CMK (cell line): ENCODE results near the gene SRBD1.

Experiments
- DNase-seq: peaks from one replicate; pipeline ENCODE4 v3.0.0-alpha.2; 2010; ENCODE audit warnings: low read depth

The SRBD1 gene

DNA sequence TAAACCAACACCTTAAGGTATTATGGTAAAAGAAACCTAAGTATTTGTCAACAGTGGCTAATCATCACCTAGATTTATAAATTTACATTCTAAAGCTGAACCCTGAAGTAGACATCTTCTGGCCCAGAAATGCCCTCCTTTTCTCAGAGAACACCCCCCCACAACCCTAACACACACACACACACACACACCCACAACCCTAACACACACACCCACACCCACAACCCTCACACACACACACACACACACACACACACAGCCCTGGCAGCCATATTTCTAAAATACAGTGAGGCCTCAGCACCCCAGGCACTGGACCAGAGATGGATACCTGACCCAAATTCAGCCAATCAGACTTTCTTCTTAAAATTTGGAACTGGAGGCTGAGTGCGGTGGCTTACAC lies 14.3 kb downstream of the SRBD1 start:
- DNase-seq, result no peak

DNA sequence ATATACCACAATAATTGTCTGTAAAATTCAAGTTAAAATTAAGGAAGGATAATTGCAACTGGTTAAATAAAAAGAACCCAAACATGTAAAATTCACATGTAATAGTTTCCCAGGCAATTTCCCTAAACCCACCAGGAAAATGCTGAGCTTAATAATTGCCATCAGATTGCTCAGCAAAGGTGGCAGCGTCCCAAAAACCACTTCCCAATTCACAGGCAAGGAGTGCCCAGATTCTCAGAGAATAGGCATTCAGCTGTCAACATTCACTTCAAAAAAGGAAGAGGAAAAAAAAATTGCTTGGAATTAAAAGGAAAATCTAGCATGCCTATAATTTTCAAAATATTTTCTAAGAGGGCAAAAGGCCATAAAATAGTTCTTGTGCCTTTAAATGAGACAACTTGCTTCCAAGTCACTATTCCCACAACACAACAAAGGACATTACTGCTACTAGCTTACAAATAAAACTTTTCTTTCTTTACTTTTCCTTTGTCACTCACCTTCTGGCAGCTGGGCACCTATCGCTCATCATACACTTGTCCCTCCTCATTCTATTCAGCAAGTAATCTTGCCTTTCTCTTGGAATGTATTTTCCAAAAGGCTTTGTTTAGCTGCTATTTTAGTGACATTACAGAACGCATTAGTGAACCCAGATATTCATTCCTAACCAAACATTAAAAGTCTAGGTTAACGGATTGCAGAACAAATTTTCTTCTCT lies 15.2 kb downstream of the SRBD1 start:
- DNase-seq, result no peak

DNA sequence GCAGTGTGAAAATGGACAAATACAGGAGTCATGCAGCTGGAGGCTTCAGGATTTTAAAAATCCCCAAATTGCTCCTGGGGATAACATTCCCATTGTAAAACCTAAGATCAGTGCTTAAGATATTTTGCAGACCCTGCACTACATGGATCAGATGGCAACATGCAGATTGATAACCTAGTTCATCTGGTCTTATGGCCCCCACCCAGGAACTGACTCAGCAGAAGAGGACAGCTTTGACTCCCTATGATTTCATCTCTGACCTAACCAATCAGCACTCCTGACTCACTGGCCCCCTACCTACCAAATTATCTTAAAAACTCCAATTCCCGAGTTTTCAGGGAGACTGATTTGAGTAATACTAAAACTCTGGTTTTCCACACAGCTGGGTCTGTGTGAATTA lies 20.0 kb downstream of the SRBD1 start:
- DNase-seq, result no peak

DNA sequence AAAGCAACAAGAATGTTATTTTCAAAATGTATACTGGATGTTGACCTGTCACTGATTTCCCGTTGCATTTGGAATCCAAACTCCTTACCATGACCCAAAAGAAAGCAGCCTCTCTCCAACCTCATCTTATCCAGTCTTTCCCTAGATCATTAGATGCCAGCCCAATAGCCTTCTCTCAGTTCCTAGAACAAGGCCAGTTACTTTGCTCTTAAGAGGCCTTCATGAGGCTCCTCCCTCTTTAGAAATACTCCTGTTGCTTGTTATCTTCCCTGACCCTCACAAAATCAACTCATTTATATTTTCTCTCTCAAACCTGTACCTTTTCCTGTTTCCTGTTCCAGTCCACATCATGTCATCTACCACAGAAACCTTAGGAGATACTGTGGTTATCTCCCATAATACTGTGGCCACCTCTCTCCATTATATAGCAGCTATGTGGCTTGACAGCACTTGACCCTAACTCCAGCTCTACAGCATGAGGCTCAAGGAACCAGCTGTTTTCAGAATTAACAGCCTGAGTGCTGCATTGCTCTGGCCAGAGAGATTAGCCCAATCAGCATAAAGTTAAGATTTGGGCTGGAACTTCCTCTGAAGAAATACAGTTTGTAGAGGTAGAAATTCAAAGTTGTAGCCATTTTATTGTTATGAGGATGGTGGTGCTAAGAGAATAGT lies 22.8 kb downstream of the SRBD1 start:
- DNase-seq, result no peak

DNA sequence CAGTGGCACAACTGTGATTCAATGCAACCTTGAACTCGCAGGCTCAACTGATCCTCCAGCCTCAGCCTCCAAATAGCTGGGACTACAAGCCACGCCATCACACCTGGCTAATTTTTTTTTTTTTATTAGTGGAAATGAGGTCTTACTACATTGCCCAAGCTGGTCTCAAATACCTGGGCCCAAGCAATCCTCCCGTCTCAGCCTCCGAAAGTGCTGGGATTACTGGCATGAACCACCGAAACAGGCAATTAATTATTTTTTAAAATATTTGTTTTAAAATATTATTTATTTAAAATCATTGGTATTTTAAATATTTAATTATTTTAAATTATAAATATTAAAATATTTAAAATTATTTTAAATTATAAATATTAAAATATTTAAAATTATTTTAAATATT lies 24.5 kb downstream of the SRBD1 start:
- no peak for DNase-seq

DNA sequence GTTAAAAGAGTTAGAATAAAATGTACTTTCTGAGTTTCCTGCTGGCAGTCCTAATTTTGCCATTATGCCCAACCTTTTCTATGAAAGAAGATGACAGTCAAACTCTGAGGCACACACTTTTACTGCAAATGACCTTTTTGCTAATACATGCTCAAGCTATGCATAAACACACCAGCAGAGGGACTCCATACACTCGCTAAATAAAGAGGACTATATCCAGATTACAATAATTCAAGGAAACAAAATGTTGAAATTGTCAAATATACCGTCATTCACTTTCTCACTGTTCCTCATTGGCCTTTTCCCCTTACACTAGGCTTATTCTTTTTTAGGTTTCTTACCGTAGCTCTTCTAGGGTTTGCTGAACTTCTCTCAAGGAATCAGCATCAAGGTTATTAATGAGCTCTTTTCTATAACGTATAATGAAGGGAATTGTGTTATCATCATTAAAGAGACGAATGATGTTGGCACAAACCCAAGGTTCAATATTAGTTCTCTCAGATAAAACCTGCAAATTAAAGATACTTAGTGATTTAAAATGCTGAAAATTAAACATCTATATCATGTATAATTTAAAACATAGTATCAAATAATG lies 25.7 kb downstream of the SRBD1 start:
- DNase-seq, result no peak

DNA sequence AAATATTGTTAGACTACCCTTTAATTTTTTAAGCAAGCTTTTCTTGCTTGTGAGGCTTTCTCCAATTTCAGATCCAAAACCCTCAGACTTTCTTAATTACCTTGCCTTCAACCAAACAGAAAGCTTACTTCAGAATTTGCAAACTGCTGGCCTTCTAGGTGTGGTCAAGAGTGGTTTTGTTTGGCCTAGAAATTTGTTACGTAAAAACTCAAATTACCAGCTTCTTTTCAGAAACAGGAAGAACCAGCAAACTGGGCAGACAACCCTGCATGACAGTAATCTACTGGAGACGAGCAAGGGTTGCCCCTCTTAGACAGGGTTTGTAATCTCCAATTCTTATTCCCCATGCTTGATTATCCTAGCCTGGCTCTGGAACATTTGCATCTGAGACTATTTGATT lies 27.1 kb downstream of the SRBD1 start:
- DNase-seq, result no peak

DNA sequence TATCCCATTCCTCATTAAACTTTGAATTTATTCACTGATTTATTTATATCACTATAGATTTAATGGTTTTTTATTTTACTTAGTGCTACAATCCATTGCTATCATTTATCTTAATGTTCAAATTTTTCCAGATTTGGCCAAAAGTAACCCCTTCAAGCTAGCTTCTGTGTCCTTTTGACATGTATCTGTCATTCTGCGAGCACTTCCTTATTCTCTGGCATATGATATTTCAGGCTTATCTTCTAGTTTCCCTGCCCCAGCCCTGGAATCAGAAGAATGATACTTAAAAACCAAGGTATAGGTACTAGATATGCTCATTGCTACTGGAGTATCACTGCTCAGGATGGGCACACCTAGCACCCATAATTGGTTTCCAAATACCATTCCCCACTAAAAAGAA lies 28.5 kb downstream of the SRBD1 start:
- DNase-seq, result no peak

DNA sequence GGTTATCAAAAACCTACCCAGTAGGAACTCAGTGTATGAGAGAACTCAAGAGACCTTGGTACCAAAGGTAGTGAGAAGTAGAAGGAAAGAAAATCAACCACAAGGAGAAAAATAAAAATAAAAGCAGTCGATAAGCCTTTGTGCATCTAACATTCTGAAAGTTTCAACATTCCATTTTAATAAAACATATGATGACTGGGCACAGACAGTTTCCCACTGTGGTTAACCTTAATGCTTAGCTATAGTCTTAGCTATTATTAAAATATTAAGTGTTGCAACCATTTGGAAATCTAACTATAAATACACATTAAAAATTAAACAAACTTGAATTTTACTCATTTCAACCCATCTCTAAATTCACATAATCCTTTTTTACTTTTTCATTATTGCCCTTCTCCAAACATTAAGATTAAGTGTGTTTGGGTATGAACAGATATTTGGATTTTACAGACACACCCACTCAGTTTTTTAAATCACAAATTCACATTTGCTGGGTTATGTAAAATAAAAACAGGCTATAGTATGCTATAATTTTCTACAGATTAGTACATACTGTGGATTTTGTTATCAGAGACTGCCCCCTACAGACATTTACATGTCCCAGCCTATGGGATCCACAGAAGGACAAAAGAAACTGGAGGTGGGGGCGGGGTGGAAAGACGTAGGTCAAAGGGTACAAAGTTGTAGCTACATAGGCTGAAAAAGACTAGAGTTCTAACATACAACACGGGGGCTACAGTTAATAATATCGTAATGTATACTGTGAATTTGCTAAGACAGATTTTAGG lies 32.8 kb downstream of the SRBD1 start:
- DNase-seq, result no peak

DNA sequence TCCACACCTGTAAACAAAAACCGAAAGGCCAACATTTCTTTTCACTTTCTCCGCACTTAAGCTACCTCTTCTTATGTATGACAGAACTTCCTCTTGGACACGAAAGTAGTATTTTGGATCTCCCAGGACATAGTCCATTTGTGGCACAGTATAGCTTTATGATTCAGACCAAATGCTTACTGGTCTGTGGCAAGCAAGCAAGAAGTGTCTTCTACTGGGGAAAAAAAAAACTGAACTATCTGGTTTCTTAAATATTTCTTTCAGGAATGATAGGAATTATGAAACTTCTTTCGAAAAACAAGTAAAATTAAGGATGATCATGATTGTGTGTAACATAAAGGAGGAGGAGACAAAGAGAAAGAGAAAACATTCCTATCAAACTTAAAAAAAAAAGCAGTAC lies 33.6 kb downstream of the SRBD1 start:
- DNase-seq, result no peak

DNA sequence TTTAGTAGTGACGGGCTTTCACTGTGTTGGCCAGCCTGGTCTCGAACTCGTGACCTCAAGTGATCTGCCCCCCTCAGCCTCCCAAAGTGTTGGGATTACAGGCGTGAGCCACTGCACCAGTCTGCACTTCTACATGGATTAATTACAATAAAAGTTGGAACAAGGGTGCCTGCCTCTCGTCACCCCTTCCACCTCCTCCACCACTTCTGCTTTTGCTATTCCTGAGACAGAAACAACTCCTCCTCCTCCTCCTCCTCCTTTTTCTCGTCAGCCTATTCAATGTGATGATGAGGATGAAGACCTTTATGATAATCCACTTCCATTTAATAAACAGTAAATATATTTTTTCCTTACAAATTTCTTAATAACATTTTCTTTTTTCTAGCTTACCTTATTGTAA lies 35.2 kb downstream of the SRBD1 start:
- no peak for DNase-seq

DNA sequence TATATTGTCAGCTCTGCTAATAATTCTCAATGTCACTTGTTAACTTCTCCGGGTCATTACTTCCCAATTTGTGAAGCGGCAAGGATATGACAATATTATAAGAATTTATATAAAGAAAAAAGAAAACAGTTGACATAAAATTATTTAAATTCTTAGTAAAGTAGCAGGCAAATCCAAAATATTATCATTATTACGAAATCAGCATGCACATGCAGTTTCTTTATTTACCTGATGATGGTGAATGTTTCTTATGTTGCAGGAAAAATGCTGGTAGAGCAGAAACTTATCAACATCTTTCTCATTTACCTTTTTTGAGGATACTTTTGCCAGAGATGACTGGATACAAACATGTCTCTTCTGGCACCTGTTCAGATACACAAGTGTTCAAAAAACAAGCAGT lies 38.1 kb downstream of the SRBD1 start:
- no peak for DNase-seq

DNA sequence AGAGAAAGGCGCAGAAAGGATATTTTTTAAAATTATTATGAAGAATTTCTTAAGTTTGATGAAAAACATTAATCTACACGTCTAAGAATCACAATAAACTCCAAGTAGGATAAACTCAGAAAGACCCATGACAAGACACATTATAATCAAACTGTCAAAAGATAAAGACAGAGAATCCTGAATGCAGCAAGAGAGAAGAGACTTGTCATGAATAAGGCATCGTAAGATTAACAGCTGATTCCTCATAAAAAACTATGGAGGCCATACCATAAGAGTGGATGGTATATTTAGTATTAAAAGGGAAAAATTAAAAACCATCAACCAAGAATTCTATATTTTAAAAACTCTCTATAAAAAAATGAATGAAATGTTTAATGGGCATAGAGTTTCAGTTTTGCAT lies 39.1 kb downstream of the SRBD1 start:
- DNase-seq, result no peak

DNA sequence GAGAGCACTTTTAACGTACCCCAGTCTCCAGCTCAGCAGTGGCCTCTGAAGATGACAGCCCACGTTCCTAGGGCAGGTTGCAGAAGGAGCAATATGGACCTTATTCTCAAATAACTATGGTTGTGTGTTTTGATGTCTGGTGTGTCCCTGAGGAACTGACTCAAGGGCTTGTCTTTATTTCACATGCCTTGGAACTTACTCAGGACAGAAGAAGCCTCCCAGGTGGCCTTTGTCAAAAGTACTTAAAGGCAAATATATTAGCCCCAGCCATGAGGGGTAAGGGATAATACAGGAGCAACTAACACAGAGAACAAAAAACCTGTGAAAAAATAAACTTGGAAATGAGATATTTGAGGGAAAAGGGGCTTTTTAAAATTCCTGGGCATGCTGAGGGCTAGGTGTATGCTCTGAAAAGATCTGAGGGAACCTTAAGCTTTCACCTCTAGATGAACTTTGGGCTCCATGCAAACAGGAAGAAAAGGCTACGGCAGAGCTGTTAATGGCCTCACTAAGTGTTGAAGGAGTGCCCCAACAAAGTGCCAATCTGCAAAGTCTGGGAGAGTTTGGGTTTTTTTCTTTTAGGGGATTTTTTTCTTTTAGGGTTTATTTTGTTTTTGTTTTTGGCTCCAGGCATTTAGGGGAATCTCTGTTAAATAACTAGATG lies 40.3 kb downstream of the SRBD1 start:
- DNase-seq, result no peak

DNA sequence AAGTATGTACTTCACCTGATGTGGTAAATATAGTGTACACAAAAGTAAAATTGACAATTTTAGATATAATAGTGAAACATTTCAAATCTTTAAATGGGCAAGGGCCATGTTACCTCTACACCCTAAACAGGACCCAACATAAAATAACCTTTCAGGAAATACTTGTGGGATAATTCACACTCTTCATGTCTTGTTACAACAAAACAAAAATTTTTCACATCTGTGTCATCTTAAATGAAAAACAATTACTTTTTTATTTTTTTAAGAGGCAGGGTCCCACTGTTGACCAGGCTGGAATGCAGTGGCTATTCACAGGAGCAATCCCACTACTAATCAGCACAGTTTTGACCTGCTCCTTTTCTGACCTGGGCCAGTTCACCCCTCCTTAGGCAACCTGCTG lies 42.1 kb downstream of the SRBD1 start:
- no peak for DNase-seq

DNA sequence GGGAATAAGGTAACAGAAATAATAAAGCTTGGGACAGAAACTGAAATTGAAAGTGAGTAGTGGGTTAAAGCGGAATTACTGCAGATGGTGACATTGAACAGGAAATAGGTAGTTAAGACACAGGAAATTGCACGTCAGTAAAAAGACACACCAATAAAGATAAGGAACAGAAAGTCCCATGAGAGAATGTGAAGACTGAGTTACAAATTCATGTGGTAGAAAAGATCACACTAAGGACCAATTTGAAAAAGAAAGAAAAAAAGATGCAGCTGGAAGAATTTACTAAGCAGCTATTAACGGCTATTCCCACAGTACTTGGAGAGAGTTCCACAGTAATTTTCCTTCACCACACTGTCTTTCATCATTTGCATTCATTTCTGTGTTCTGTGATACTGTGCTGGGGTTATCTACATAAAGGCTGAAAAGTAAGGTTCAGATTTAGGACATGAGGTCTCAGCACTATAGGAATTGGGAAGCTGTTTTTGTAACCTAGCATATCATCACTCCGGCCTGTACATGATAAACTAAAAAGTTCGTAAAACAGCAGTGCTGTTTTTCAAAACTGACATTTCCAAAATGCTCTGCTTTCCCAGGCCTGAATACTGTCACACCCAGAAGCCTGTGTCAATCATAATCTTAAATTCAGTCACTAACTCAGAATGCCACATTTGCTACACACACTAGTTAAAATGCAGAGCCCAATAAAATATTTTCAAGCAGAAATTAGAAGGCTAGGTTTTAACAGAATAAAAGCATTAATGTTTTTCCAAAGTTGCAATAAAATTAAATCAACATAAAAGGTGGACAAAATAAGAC lies 42.9 kb downstream of the SRBD1 start:
- DNase-seq, result no peak

DNA sequence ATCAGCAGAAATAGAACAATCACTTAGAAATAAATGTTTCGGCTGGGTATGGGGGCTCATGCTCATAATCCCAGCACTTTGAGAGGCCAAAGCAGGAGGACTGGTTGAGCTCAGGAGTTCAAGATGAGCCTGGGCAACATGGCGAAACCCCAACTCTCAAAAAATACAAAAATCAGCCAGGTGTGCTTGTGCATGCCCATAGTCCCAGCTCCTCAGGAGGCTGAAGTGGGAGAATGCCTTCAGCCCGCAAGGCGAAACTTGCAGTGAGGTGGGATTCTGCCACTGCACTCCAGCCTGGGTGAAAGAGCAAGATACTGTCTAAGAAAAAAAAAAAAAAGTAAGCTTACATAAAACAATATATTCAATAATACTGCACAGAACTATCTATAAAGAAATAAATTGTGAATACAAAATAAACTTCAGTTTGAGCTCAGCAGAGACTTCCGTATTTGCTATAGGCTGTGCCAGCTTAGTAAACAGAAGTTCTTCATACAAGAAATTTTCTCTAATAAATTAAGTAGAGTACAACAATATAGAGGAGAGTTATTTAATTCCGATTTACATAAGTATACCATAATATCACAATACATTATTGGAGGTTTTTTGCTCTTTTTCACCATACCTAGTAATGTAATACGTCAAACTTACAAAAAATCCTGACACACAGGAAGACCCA lies 43.6 kb downstream of the SRBD1 start:
- no peak for DNase-seq

DNA sequence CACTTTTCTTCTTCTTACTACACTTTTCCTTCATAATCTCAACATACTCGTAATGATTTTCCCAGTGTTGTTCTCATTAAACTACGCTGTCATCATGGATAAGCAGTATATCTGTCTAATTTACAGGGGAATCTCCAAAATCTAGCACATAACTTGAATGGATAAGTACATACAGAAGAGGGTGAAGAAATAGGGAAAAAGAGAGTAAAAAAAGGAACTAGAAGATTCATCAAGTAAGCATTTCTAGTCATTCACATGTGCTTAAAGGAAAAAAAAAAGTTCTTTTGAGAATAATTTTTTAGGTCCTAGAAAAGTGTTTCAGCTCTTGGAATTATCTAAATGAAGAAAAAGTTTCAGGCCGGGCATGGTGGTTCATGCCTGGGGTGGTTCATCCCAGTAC lies 51.6 kb downstream of the SRBD1 start:
- DNase-seq, result no peak

DNA sequence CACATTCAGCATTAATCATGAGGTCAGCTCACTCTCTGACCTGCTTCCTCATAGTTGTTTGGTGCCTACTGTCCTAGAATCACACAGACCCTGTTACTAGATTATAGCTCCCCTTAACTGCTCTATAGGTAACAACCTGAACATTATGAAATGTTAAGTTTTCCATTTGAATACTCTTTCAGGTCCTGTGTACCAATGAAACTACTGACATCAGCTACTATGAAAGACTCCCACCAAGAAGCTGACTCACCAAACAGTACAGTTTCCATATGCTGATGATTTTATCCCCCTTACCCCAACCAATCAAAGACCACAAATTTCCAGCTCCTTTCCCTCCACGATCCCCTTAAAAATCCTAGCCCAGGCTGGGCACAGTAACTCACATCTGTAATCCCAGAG lies 56.3 kb downstream of the SRBD1 start:
- DNase-seq, result no peak

DNA sequence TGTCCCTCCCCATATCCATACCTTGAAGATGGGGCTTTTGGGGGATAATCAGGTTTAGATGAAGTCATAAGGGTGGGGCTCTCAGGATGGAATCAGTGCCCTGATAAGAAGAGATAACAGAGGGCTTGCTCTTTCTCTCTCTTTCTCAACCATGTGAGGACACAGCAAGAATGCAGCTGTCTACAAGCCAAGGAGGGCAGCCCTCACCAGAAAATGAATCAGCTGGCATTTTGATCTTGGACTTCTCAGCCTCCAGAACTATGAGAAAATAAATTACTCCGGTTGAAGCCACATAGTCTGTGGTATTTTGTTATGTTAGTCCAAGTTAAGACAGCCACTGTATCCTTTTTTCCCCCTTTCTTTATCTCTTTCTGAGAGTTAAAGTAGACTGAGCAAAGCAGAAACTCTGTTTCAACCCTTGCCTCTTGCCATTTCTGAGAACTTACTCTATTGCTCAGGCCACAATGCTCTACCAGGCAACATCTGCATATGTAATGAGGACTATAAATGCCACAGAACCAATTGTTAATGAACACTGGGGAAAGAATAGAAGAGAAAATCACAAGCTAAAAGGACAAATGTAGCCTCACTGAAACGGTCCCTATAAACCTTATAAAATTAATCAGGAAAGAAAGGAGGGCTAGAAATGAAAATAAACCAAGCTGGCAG lies 56.9 kb downstream of the SRBD1 start:
- no peak for DNase-seq
